ENCODE results near the gene HTR4.
A peak's percentile ranks its signal among the peaks of the same experiment; 100 is the strongest.
"Not testable (repeated sequence)": the region's sequence is repeated elsewhere in the genome, so short reads cannot be mapped to it uniquely, and the experiment has no call there.

The HTR4 gene

GRCh38 chr5:148532969-148533670 lies 121.2 kb downstream of the HTR4 start:
- no peak for DNase-seq (ENCODE audit: low spot score)

- not testable (repeated sequence) for DNase-seq (ENCODE audit: low spot score)
These were observed 124.9 kb downstream of the HTR4 start for GRCh38 chr5:148529450-148529849.

- DNase-seq (ENCODE audit: low spot score): no peak
These were observed 129.6 kb downstream of the HTR4 start for GRCh38 chr5:148524721-148525120.

GRCh38 chr5:148523139-148523538 lies 131.2 kb downstream of the HTR4 start:
- no peak for DNase-seq (ENCODE audit: low spot score)

- DNase-seq (ENCODE audit: low spot score): no peak
These were observed 138.9 kb downstream of the HTR4 start for GRCh38 chr5:148515460-148515859.

- no peak for DNase-seq (ENCODE audit: low spot score)
These were observed 140.0 kb downstream of the HTR4 start for GRCh38 chr5:148514344-148514743.

GRCh38 chr5:148512498-148512897 lies 141.8 kb downstream of the HTR4 start:
- no peak for DNase-seq (ENCODE audit: low spot score)

GRCh38 chr5:148511810-148512347 lies 142.4 kb downstream of the HTR4 start:
- DNase-seq (ENCODE audit: low spot score): no peak

- DNase-seq (ENCODE audit: low spot score): no peak
These were observed 144.4 kb downstream of the HTR4 start for GRCh38 chr5:148509893-148510292.

- no peak for DNase-seq (ENCODE audit: low spot score)
These were observed 146.7 kb downstream of the HTR4 start for GRCh38 chr5:148507648-148508047.

- DNase-seq (ENCODE audit: low spot score): no peak
These were observed 154.9 kb downstream of the HTR4 start for GRCh38 chr5:148499452-148499851.

GRCh38 chr5:148497757-148498156 lies 156.6 kb downstream of the HTR4 start:
- no peak for DNase-seq (ENCODE audit: low spot score)

- DNase-seq (ENCODE audit: low spot score): no peak
These were observed 162.0 kb downstream of the HTR4 start for GRCh38 chr5:148492351-148492750.

GRCh38 chr5:148491793-148492184 lies 162.5 kb downstream of the HTR4 start:
- DNase-seq (ENCODE audit: low spot score): no peak

GRCh38 chr5:148491015-148491792 lies 163.1 kb downstream of the HTR4 start:
- no peak for DNase-seq (ENCODE audit: low spot score)

- DNase-seq (ENCODE audit: low spot score): no peak
These were observed 165.6 kb downstream of the HTR4 start for GRCh38 chr5:148488757-148489156.

- no peak for DNase-seq (ENCODE audit: low spot score)
These were observed 167.9 kb downstream of the HTR4 start for GRCh38 chr5:148486456-148486855.

- DNase-seq (ENCODE audit: low spot score): no peak
These were observed 169.7 kb downstream of the HTR4 start for GRCh38 chr5:148484651-148485050.

- no peak for DNase-seq (ENCODE audit: low spot score)
These were observed 170.6 kb downstream of the HTR4 start for GRCh38 chr5:148483750-148484149.

- DNase-seq (ENCODE audit: low spot score): peak; percentile 46
These were observed 171.4 kb downstream of the HTR4 start for GRCh38 chr5:148482697-148483462.

- no peak for DNase-seq (ENCODE audit: low spot score)
These were observed 172.1 kb downstream of the HTR4 start for GRCh38 chr5:148482196-148482595.

GRCh38 chr5:148477429-148477828 lies 176.9 kb downstream of the HTR4 start:
- no peak for DNase-seq (ENCODE audit: low spot score)

GRCh38 chr5:148476302-148476701 lies 178.0 kb downstream of the HTR4 start:
- no peak for DNase-seq (ENCODE audit: low spot score)
